Left colon (tissue), 2 donors: ENCODE measurements around the gene NEDD8. TPM values are rescaled to one million over a fixed set of nuclear protein-coding genes. Genes with fewer than 3 reads are reported as not detected.

Experiments used
- ATAC-seq: fragments of 200-7000 bp; cut with Tn5 transposase; one replicate; pipeline ENCODE4 v1.9.1; 2020; ENCODE audit warnings: mild to moderate bottlenecking, moderate library complexity
- DNase-seq, 2 donors: peaks; one replicate each; pipeline ENCODE4 v3.0.0-alpha.2; 2020
- intact Hi-C, 2 donors: fragments of 100-400 bp; cut with DNase I in 1 of 2; cut with micrococcal nuclease in 1 of 2; formaldehyde crosslinking; loops; one replicate each; pipeline versions ENCODE4 v1.11.2 to v1.14.0; 2022; cut with DNase I, micrococcal nuclease
- total RNA-seq, 2 donors: library from RNA; stranded (reverse); fragmentation: NEBNext Ultra II Directional; extraction: Animal tissue kit (Norgen Biotek cat#: 25700); gene quantifications; one replicate each; pipeline ENCODE4 v1.2.1, GENCODE V29; 2021
- donor health status: DM: no; HTN: no; CAD: no.
- donor health status: DM: yes; HTN: yes; CAD: no.

NEDD8 gene
- total RNA-seq, 2 donors from 2014 or later = 110 to 135 TPM

DNA sequence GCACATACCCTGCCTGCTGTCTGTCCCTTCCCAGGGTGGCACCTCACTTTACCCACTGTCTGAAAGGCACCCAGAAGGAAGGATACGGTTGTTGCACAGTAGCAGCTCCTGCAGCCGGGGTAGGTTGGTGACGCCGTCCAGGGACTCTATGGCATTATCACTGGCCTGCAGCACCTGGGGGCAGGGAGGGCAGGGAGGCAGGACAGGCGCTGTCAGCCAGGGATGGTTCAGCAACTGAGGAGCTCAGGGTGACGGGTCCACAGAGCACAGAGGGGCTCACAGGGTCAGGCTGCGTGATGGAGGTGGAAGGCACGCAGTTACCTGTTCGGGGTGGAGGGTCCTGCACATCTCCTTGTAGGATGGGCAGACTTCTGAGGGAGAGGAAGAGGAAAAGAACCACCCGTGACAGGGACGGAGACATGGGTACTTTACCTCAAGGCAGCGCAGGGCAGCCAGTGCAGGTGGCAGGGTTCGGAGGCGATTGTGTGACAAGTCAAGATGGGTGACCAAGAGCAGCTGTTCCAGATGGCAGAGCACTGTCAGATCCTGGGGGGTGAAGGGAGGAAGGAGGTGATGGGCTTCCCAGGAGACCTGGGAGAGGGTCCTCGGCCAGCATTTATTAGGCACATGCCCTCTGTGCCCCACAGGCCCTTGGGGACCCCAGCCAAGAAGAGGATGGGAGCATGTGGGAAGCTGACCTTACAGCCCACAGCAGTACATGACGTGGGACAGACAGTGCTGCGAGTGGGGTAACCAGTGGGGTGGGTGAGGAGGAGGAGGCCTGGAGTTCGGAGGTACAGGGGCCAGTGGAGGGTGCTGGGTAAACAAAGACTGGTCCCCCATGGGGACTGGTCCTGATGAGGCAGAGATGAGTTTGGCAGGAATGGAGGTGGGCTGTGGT, 34.4 kb upstream of the NEDD8 start:
- DNase-seq (no peak), ATAC-seq (no peak)
- intact Hi-C loops = no loop called here

DNA sequence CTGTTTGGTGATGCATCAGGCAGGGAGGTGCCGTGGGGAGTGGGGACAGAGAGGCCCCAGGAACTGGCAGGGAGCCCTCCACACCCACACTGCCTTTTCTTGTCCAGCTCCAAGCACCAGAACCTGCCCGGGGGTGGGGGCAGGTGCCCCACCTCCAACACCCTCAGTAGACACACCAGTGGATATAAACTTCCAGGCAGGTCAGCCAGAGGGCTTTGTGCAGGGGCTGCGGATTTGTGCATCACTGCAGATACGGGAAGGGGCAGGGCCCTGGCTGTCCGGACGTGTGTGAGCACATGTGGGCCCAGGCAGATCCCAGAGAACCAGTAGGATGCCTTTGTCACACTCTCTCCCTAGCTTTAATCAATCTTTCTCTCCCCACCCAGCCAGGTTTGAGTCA, 32.1 kb upstream of the NEDD8 start:
- DNase-seq (no peak), ATAC-seq (no peak)
- intact Hi-C loops = no loop called here

- no peak for ATAC-seq
Observed at GRCh38 chr14:24263848-24264247, 31.7 kb upstream of the NEDD8 start.

GRCh38 chr14:24262821-24263733, 30.9 kb upstream of the NEDD8 start, which contains the start of gene TGM1:
Gene TGM1, minus strand, starts transcription at chr14:24263177. Its CDS starts 825 bp downstream, at chr14:24262352.
- DNase-seq (no peak), ATAC-seq (no peak)
- intact Hi-C loops = no loop called here

More at GRCh38 chr14:24263848-24264247, 31.7 kb upstream of the NEDD8 start:
- intact Hi-C loops = no loop called here
- no peak for DNase-seq

- ATAC-seq (no peak), DNase-seq (no peak)
- intact Hi-C loops = no loop called here
Observed at GRCh38 chr14:24261969-24262327, 29.8 kb upstream of the NEDD8 start.

- intact Hi-C loops = no loop called here
- DNase-seq = no peak
Observed at GRCh38 chr14:24261256-24261968, 29.2 kb upstream of the NEDD8 start.

GRCh38 chr14:24260780-24261157, 28.6 kb upstream of the NEDD8 start:
- DNase-seq = no peak
- intact Hi-C loops = no loop called here
- no peak for ATAC-seq

More at GRCh38 chr14:24261256-24261968, 29.2 kb upstream of the NEDD8 start:
- ATAC-seq = no peak

DNA sequence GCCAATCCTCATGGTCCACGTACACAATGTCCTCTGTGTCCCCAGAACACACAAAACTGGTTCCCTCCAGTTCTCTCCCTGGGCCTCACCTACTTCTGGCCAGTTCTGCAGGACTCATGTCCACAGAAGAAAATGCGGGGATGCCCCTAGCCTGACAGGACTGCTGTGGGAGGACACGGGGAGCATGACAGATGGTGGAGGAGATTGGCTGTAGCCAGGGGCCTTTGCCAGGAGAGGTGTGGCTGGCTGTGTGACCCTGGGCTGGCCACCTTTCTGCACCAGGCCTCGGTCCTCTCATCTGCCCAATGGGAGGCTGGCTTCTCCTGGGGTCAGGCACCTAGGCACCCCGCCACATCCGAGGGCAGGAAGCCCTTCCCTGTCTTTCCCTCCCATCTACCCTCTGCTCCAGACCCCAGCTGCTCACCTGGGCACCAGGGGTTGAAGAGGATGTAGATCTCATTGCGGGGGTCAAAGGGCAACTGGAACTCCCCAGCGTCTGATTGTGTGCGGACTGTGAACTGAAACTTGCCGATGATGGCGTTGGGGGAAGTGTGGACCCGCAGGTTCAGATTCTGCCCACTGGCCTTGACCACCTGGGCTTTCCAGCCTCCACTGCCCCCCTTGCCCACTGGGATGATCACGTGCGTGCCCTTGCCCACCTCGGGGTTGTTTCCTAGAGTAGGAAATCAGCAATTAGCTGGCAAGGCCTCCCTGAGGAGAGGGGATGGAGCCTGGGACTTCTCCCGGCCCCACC, 28.0 kb upstream of the NEDD8 start:
- DNase-seq (no peak), ATAC-seq (no peak)
- intact Hi-C loops = no loop called here

- DNase-seq = no peak
- ATAC-seq = no peak
- intact Hi-C loops = no loop called here
Observed at GRCh38 chr14:24259282-24260025, 27.3 kb upstream of the NEDD8 start.

DNA sequence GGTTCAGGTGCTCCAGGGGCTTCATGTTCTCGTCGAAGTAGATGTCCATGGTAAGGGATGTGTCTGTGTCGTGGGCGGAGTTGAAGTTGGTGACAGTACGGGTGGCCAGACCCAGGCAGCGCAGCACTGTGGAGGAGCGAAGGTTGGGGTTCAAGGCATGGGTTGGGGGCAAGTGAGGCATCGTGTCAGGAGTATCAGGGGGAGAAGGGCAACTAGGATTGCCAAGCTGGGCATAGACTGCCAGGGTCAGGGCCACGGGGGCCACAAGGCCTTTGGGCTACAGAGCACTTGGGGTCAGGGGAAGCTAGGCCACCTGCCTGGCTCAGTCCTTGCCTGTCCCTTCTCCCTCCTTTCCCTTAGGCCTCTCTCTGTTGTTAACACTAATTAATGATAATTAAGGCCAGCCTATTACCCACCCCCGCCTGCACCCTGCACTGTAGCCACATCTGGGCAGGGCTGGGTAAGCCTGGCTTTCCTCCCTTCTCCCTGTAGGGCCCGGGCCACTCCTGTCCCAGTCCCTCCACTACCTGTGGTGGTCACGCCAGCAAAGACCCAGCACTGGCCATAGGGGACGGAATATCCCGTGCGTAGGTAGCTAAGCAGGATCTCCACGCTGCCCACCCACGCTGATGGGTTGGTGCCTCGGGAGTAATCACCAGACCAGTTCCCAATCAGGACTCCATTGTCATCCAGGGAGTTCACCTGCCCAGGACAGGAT, 26.5 kb upstream of the NEDD8 start:
- ATAC-seq (no peak), DNase-seq (no peak)
- intact Hi-C loops = no loop called here

- intact Hi-C loops = no loop called here
- no peak for DNase-seq
- ATAC-seq = no peak
Observed at GRCh38 chr14:24258119-24258518, 26.0 kb upstream of the NEDD8 start.

- DNase-seq = no peak
- no peak for ATAC-seq
- intact Hi-C loops = no loop called here
Observed at GRCh38 chr14:24256960-24257359, 24.8 kb upstream of the NEDD8 start.

- peak in 1 of 2 donors; percentile 13 for DNase-seq
- ATAC-seq = no peak
- intact Hi-C loops = no loop called here
Observed at GRCh38 chr14:24255931-24256711, 24.0 kb upstream of the NEDD8 start.

DNA sequence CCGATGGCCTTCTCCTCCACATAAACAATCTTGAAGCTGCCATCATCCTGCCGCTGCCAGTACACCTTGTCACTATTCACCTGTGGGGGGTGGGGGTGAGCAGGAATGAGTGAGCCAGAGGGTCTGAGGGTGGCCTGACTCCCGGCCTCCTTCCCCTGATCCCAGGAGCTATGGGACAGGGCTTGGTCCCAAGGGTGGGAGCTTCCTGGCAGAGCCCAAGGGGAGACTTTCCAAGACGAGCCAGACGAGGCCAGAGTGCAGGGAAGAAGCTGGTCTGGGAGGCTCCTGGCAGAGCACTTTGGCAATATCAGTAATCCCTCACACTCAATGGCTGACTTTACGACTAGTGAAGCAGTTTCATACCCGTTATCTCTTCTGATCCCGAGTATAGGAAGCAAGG, 23.3 kb upstream of the NEDD8 start:
- intact Hi-C loops = no loop called here
- DNase-seq (peak in 1 of 2 donors; percentile 18), ATAC-seq (no peak)

- ATAC-seq (no peak), DNase-seq (peak in 1 of 2 donors; percentile 14)
- intact Hi-C loops = no loop called here
Observed at GRCh38 chr14:24254630-24255392, 22.6 kb upstream of the NEDD8 start.

- intact Hi-C loops = no loop called here
- DNase-seq (no peak), ATAC-seq (no peak)
Observed at GRCh38 chr14:24253936-24254335, 21.8 kb upstream of the NEDD8 start.
